ENCODE measurements around the gene SAAL1.

The SAAL1 gene

DNA sequence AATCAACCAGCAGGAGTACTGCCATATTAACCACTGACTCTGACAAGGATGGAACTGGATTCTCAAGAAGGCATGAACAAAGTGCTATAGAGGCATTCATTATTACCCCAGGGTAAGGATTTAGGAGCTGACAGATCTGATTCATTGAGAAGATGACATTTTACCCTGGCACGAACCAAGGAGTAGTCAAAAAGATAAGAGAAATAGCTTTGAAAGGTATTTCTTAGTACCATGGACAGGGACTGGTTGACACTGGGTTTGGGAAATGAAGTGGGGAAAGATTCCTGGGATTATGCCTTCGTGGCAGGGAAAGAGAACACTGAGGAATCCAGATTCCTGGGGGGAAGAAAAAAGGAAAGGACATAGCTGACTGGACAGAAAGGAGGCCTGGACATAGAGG is 5.1 kb upstream of the SAAL1 start:
- Histone ChIP-seq H2BK12ac (ENCODE audit: low read length in 2 of 2) (no peak overlapping the region), H4K8ac (ENCODE audit: low read length) (no peak overlapping the region), H2AFZ (ENCODE audit: low read depth, low read length) (no peak overlapping the region), H3K4me3 (ENCODE audit: insufficient read depth in 1 of 2, low read depth in 1 of 2, low read length in 2 of 2) (no peak overlapping the region), H3K23ac (ENCODE audit: low read length in 2 of 2) (no peak overlapping the region), H3K4me1 (ENCODE audit: control insufficient read depth, insufficient read depth, low read depth, low read length) (peaks cover 3% of the 10 kb centered on the region), H2AK5ac (ENCODE audit: low read length, severe bottlenecking) (no peak overlapping the region), H4K91ac (ENCODE audit: low read length) (no peak overlapping the region), H3K9me3 (ENCODE audit: control insufficient read depth, low read length) (no peaks in the 10 kb centered on the region), H3K4ac (ENCODE audit: low read depth in 1 of 2, low read length in 2 of 2) (no peak overlapping the region), H2BK5ac (ENCODE audit: low read depth, low read length, poor library complexity, severe bottlenecking) (no peak overlapping the region), H3K79me1 (replicated peaks; ENCODE audit: low read length, poor library complexity, severe bottlenecking) (no peaks in the 10 kb centered on the region), H3K36me3 (ENCODE audit: control insufficient read depth in 1 of 2, insufficient read depth in 2 of 2, low read depth in 1 of 2, low read length in 2 of 2) (no peaks in the 10 kb centered on the region), H3K27me3 (ENCODE audit: control insufficient read depth in 1 of 2, insufficient read depth in 1 of 2, low read length in 2 of 2) (peaks cover 28 to 55% of the 10 kb centered on the region in 2 experiments), H3K18ac (ENCODE audit: low read depth in 1 of 2, low read length in 2 of 2) (no peak overlapping the region), H3K4me2 (ENCODE audit: low read length, poor library complexity, severe bottlenecking) (no peak overlapping the region), H2BK15ac (ENCODE audit: low read depth, poor library complexity, severe bottlenecking) (no peak overlapping the region), H3K14ac (ENCODE audit: low read length in 2 of 2) (no peak overlapping the region), H2BK120ac (ENCODE audit: low read depth, low read length) (no peak overlapping the region), H3K9ac (ENCODE audit: low read length) (no peak overlapping the region), H3K27ac (ENCODE audit: low read length, poor library complexity, severe bottlenecking) (no peak overlapping the region)
- WGBS = 27% methylated on average over 2 of the region's 2 CpGs
- DNase-seq = peak; percentile 4

DNA sequence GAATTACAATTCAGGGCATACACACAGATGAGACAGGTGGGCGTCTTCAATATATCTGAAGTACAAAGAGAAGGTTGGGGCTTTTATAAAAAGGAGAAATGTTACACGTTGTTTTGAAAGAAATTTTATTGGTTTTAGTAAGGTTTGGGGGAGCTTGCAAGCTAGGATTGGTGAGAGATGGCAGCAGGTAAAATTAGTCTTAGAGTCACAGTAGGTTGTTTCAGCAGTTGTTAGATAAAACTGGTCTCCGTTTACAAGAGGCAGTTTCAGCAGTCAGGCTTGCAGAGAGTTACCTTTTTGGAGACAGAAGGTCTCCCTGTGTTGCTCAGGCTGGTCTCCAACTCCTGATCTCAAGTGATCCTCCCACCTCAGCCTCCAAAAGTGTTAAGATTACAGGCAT is 2.4 kb upstream of the SAAL1 start:
- no peak overlapping the region for H2BK12ac ChIP-seq (ENCODE audit: low read length in 2 of 2)
- no peak overlapping the region for H2BK5ac ChIP-seq (ENCODE audit: low read depth, low read length, poor library complexity, severe bottlenecking)
- H3K9me3 ChIP-seq (ENCODE audit: control insufficient read depth, low read length) = no peaks in the 10 kb centered on the region
- H3K4me3 ChIP-seq (ENCODE audit: insufficient read depth in 1 of 2, low read depth in 1 of 2, low read length in 2 of 2) = no peak overlapping the region
- no peak overlapping the region for H4K8ac ChIP-seq (ENCODE audit: low read length)
- no peak overlapping the region for H2AK5ac ChIP-seq (ENCODE audit: low read length, severe bottlenecking)
- H4K91ac ChIP-seq (ENCODE audit: low read length) = no peak overlapping the region
- no peak overlapping the region for H3K27ac ChIP-seq (ENCODE audit: low read length, poor library complexity, severe bottlenecking)
- peaks cover 2 to 3% of the 10 kb centered on the region in 2 experiments for H3K36me3 ChIP-seq (ENCODE audit: control insufficient read depth in 1 of 2, insufficient read depth in 2 of 2, low read depth in 1 of 2, low read length in 2 of 2)
- peaks cover 19 to 31% of the 10 kb centered on the region in 2 experiments for H3K27me3 ChIP-seq (ENCODE audit: control insufficient read depth in 1 of 2, insufficient read depth in 1 of 2, low read length in 2 of 2)
- no peak for DNase-seq
- 81% methylated on average over 3 of the region's 3 CpGs for WGBS
- H3K4me2 ChIP-seq (ENCODE audit: low read length, poor library complexity, severe bottlenecking) = no peak overlapping the region
- H3K23ac ChIP-seq (ENCODE audit: low read length in 2 of 2) = no peak overlapping the region
- H3K4ac ChIP-seq (ENCODE audit: low read depth in 1 of 2, low read length in 2 of 2) = no peak overlapping the region
- H3K4me1 ChIP-seq (ENCODE audit: control insufficient read depth, insufficient read depth, low read depth, low read length) = peaks cover 7% of the 10 kb centered on the region
- no peak overlapping the region for H3K18ac ChIP-seq (ENCODE audit: low read depth in 1 of 2, low read length in 2 of 2)
- peaks cover 9% of the 10 kb centered on the region for H3K79me1 ChIP-seq (replicated peaks; ENCODE audit: low read length, poor library complexity, severe bottlenecking)
- H3K9ac ChIP-seq (ENCODE audit: low read length) = no peak overlapping the region
- H3K14ac ChIP-seq (ENCODE audit: low read length in 2 of 2) = no peak overlapping the region
- H2AFZ ChIP-seq (ENCODE audit: low read depth, low read length) = no peak overlapping the region
- H2BK120ac ChIP-seq (ENCODE audit: low read depth, low read length) = no peak overlapping the region
- H2BK15ac ChIP-seq (ENCODE audit: low read depth, poor library complexity, severe bottlenecking) = no peak overlapping the region

DNA sequence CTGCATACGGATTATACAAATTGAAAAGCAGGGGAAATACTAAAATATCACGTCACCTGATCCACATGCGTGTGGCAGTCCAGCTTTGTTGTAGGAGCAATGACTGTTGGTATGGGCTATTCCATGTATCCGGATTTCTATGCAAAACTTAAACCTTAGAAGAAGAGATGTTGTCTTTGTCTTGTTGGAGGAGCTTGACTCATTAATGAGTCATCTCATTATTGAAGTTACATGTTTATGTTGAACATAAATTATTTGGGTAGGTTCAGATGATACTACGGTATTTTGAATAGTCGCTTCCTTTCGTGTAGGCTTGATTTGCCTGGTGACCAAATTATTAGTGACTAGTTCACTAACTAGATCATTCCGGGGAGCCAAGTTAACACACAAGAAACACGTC is 806 bp upstream of the SAAL1 start:
- H3K9ac ChIP-seq (ENCODE audit: low read length) = no peak overlapping the region
- H3K36me3 ChIP-seq (ENCODE audit: control insufficient read depth in 1 of 2, insufficient read depth in 2 of 2, low read depth in 1 of 2, low read length in 2 of 2) = peaks cover 7 to 18% of the 10 kb centered on the region in 2 experiments
- H4K91ac ChIP-seq (ENCODE audit: low read length) = no peak overlapping the region
- peak; percentile 58 for DNase-seq
- H2BK12ac ChIP-seq (ENCODE audit: low read length in 2 of 2) = no peak overlapping the region
- H3K14ac ChIP-seq (ENCODE audit: low read length in 2 of 2) = no peak overlapping the region
- H3K79me1 ChIP-seq (replicated peaks; ENCODE audit: low read length, poor library complexity, severe bottlenecking) = peaks cover 18% of the 10 kb centered on the region
- H3K23ac ChIP-seq (ENCODE audit: low read length in 2 of 2) = no peak overlapping the region
- H3K9me3 ChIP-seq (ENCODE audit: control insufficient read depth, low read length) = no peaks in the 10 kb centered on the region
- no peak overlapping the region for H2AFZ ChIP-seq (ENCODE audit: low read depth, low read length)
- H3K27me3 ChIP-seq (ENCODE audit: control insufficient read depth in 1 of 2, insufficient read depth in 1 of 2, low read length in 2 of 2) = peaks cover 11 to 18% of the 10 kb centered on the region in 2 experiments
- H2BK120ac ChIP-seq (ENCODE audit: low read depth, low read length) = no peak overlapping the region
- peak overlapping the region; percentile 60 for H4K8ac ChIP-seq (ENCODE audit: low read length)
- no peak overlapping the region for H3K27ac ChIP-seq (ENCODE audit: low read length, poor library complexity, severe bottlenecking)
- no peak overlapping the region for H2AK5ac ChIP-seq (ENCODE audit: low read length, severe bottlenecking)
- H3K4me1 ChIP-seq (ENCODE audit: control insufficient read depth, insufficient read depth, low read depth, low read length) = peaks cover 7% of the 10 kb centered on the region
- H2BK15ac ChIP-seq (ENCODE audit: low read depth, poor library complexity, severe bottlenecking) = no peak overlapping the region
- no peak overlapping the region for H3K4ac ChIP-seq (ENCODE audit: low read depth in 1 of 2, low read length in 2 of 2)
- H3K18ac ChIP-seq (ENCODE audit: low read depth in 1 of 2, low read length in 2 of 2) = no peak overlapping the region
- H3K4me2 ChIP-seq (ENCODE audit: low read length, poor library complexity, severe bottlenecking) = no peak overlapping the region
- no peak overlapping the region for H2BK5ac ChIP-seq (ENCODE audit: low read depth, low read length, poor library complexity, severe bottlenecking)
- H3K4me3 ChIP-seq (ENCODE audit: insufficient read depth in 1 of 2, low read depth in 1 of 2, low read length in 2 of 2) = peak overlapping the region in 1 of 2 experiments; percentile 94
- WGBS = 49% methylated on average over 8 of the region's 9 CpGs

DNA sequence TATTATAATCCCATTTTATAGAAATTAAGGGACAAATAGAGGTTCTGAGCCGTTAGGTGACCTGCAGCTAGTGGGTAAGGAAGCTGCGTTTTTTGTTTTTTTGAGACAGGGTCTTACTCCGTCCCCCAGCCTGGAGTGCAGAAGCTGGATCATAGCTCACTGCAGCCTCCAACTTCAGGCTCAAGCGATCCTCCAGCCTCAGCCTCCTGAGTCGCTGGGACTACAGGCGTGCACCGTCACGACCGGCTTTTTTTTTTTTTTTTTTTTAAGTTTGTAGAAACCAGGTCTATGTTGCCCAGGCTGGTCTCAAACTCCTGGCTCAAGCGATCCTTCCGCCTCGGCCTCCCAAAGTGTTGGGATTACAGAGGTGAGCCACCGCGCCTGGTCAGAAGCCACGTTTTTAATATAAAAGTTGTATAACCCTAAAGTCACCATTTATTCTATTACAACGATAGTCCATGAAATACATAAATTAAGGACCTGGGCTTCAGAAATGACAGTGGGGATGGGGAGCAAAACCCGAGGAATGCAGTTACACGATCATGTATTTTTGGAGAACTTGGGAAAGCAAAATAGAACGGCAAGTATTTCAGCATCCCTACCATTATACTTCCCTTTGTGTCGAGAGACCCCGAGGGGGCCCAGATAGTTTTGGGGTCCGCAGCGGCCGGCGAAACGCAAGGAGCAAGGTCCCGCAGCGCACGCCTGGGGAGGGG is 638 bp downstream of the SAAL1 start:
- H2AFZ ChIP-seq (ENCODE audit: low read depth, low read length) = peak overlapping the region; percentile 100
- H3K18ac ChIP-seq (ENCODE audit: low read depth in 1 of 2, low read length in 2 of 2) = peak overlapping the region; percentile 93 to 99
- H3K4ac ChIP-seq (ENCODE audit: low read depth in 1 of 2, low read length in 2 of 2) = peak overlapping the region in 1 of 2 experiments; percentile 91
- peaks cover 18% of the 10 kb centered on the region for H3K79me1 ChIP-seq (replicated peaks; ENCODE audit: low read length, poor library complexity, severe bottlenecking)
- DNase-seq = peak; percentile 15
- H3K9ac ChIP-seq (ENCODE audit: low read length) = peak overlapping the region; percentile 90
- H3K9me3 ChIP-seq (ENCODE audit: control insufficient read depth, low read length) = no peaks in the 10 kb centered on the region
- peaks cover 7% of the 10 kb centered on the region for H3K4me1 ChIP-seq (ENCODE audit: control insufficient read depth, insufficient read depth, low read depth, low read length)
- H3K14ac ChIP-seq (ENCODE audit: low read length in 2 of 2) = peak overlapping the region in 1 of 2 experiments; percentile 100
- peak overlapping the region; percentile 94 to 99 for H3K4me3 ChIP-seq (ENCODE audit: insufficient read depth in 1 of 2, low read depth in 1 of 2, low read length in 2 of 2)
- no peak overlapping the region for H2BK120ac ChIP-seq (ENCODE audit: low read depth, low read length)
- H3K27me3 ChIP-seq (ENCODE audit: control insufficient read depth in 1 of 2, insufficient read depth in 1 of 2, low read length in 2 of 2) = peaks cover 3 to 4% of the 10 kb centered on the region in 2 experiments
- H4K91ac ChIP-seq (ENCODE audit: low read length) = no peak overlapping the region
- no peak overlapping the region for H2BK5ac ChIP-seq (ENCODE audit: low read depth, low read length, poor library complexity, severe bottlenecking)
- H3K23ac ChIP-seq (ENCODE audit: low read length in 2 of 2) = peak overlapping the region in 1 of 2 experiments; percentile 99
- H2BK12ac ChIP-seq (ENCODE audit: low read length in 2 of 2) = no peak overlapping the region
- peak overlapping the region; percentile 96 for H4K8ac ChIP-seq (ENCODE audit: low read length)
- H3K36me3 ChIP-seq (ENCODE audit: control insufficient read depth in 1 of 2, insufficient read depth in 2 of 2, low read depth in 1 of 2, low read length in 2 of 2) = peaks cover 7 to 27% of the 10 kb centered on the region in 2 experiments
- H2BK15ac ChIP-seq (ENCODE audit: low read depth, poor library complexity, severe bottlenecking) = no peak overlapping the region
- H2AK5ac ChIP-seq (ENCODE audit: low read length, severe bottlenecking) = no peak overlapping the region
- H3K27ac ChIP-seq (ENCODE audit: low read length, poor library complexity, severe bottlenecking) = no peak overlapping the region
- 44% methylated on average over 23 of the region's 29 CpGs for WGBS
- peak overlapping the region; percentile 60 for H3K4me2 ChIP-seq (ENCODE audit: low read length, poor library complexity, severe bottlenecking)
